ENCODE results near the gene THRB.
"Not testable (repeated sequence)": the region's sequence is repeated elsewhere in the genome, so short reads cannot be mapped to it uniquely, and the experiment has no call there.

THRB gene

GRCh38 chr3:24133942-24134341, 360.7 kb downstream of the THRB start:
- no peak for DNase-seq

- DNase-seq, result no peak
Measured at GRCh38 chr3:24133436-24133835, 361.2 kb downstream of the THRB start.

GRCh38 chr3:24129549-24129948, 365.1 kb downstream of the THRB start:
- no peak for DNase-seq

- DNase-seq, result no peak
Measured at GRCh38 chr3:24128199-24129005, 366.2 kb downstream of the THRB start.

GRCh38 chr3:24123596-24123995, 371.1 kb downstream of the THRB start:
- DNase-seq, result no peak

- no peak for DNase-seq
Measured at GRCh38 chr3:24120434-24120833, 374.2 kb downstream of the THRB start.

- DNase-seq, result no peak
Measured at GRCh38 chr3:24119321-24119751, 375.3 kb downstream of the THRB start.

GRCh38 chr3:24117508-24117907, 377.1 kb downstream of the THRB start:
- DNase-seq, result no peak

- DNase-seq, result no peak
Measured at GRCh38 chr3:24111711-24112110, 382.9 kb downstream of the THRB start.

GRCh38 chr3:24110051-24110450, 384.6 kb downstream of the THRB start:
- DNase-seq, result no peak

GRCh38 chr3:24101676-24102168, 392.9 kb downstream of the THRB start:
- DNase-seq, result no peak

- DNase-seq, result no peak
Measured at GRCh38 chr3:24100696-24101402, 393.8 kb downstream of the THRB start.

- no peak for DNase-seq
Measured at GRCh38 chr3:24096695-24097290, 397.9 kb downstream of the THRB start.

GRCh38 chr3:24096271-24096670, 398.4 kb downstream of the THRB start:
- no peak for DNase-seq

- not testable (repeated sequence) for DNase-seq
Measured at GRCh38 chr3:24094818-24095217, 399.8 kb downstream of the THRB start.

GRCh38 chr3:24088782-24089181, 405.9 kb downstream of the THRB start:
- DNase-seq, result no peak

- DNase-seq, result no peak
Measured at GRCh38 chr3:24087469-24087868, 407.2 kb downstream of the THRB start.

- no peak for DNase-seq
Measured at GRCh38 chr3:24086617-24087404, 407.8 kb downstream of the THRB start.

GRCh38 chr3:24086206-24086605, 408.4 kb downstream of the THRB start:
- DNase-seq, result no peak

GRCh38 chr3:24072193-24072592, 422.5 kb downstream of the THRB start:
- no peak for DNase-seq

GRCh38 chr3:24069045-24069444, 425.6 kb downstream of the THRB start:
- peak; percentile 8 for DNase-seq

GRCh38 chr3:24067483-24067882, 427.2 kb downstream of the THRB start:
- DNase-seq, result no peak
